Measurements from ENCODE around the gene PELO.
A peak's percentile ranks its signal among the peaks of the same experiment; 100 is the strongest.

Gene PELO

GRCh38 chr5:52805615-52806014, 17.9 kb downstream of the PELO start:
- no peaks in the 10 kb centered on the region for H3K27me3 ChIP-seq (ENCODE audit: control insufficient read depth in 5 of 5, insufficient read depth in 4 of 5, low read length in 5 of 5)
- H3K27ac ChIP-seq (ENCODE audit: low read depth, low read length) = no peak overlapping the region
- H3K36me3 ChIP-seq (ENCODE audit: control insufficient read depth in 5 of 5, insufficient read depth in 5 of 5, low read length in 5 of 5) = peaks cover 0 to 8% (median 7%) of the 10 kb centered on the region in 5 donors
- H3K9ac ChIP-seq (ENCODE audit: low read length in 5 of 5) = no peak overlapping the region
- H3K4me3 ChIP-seq (ENCODE audit: low read depth in 1 of 5, low read length in 5 of 5) = no peak overlapping the region
- H3K4me1 ChIP-seq (ENCODE audit: control insufficient read depth in 5 of 5, insufficient read depth in 5 of 5, low read length in 5 of 5) = peaks cover 5 to 51% (median 45%) of the 10 kb centered on the region in 5 donors
- no peaks in the 10 kb centered on the region for H3K9me3 ChIP-seq (ENCODE audit: control insufficient read depth in 5 of 5, low read length in 5 of 5)

- Histone ChIP-seq H3K27me3 (ENCODE audit: control insufficient read depth in 5 of 5, insufficient read depth in 4 of 5, low read length in 5 of 5) (no peaks in the 10 kb centered on the region), H3K9ac (ENCODE audit: low read length in 5 of 5) (no peak overlapping the region), H3K4me3 (ENCODE audit: low read depth in 1 of 5, low read length in 5 of 5) (no peak overlapping the region), H3K9me3 (ENCODE audit: control insufficient read depth in 5 of 5, low read length in 5 of 5) (no peaks in the 10 kb centered on the region), H3K36me3 (ENCODE audit: control insufficient read depth in 5 of 5, insufficient read depth in 5 of 5, low read length in 5 of 5) (peaks cover 0 to 2% (median 0%) of the 10 kb centered on the region in 5 donors), H3K27ac (ENCODE audit: low read depth, low read length) (no peak overlapping the region), H3K4me1 (ENCODE audit: control insufficient read depth in 5 of 5, insufficient read depth in 5 of 5, low read length in 5 of 5) (peaks cover 2 to 43% (median 31%) of the 10 kb centered on the region in 5 donors)
Observed at GRCh38 chr5:52807037-52807436, 19.3 kb downstream of the PELO start.

- Histone ChIP-seq H3K27me3 (ENCODE audit: control insufficient read depth in 5 of 5, insufficient read depth in 4 of 5, low read length in 5 of 5) (no peaks in the 10 kb centered on the region), H3K9ac (ENCODE audit: low read length in 5 of 5) (no peak overlapping the region), H3K36me3 (ENCODE audit: control insufficient read depth in 5 of 5, insufficient read depth in 5 of 5, low read length in 5 of 5) (no peaks in the 10 kb centered on the region), H3K4me1 (ENCODE audit: control insufficient read depth in 5 of 5, insufficient read depth in 5 of 5, low read length in 5 of 5) (peaks cover 2 to 36% (median 24%) of the 10 kb centered on the region in 5 donors), H3K4me3 (ENCODE audit: low read depth in 1 of 5, low read length in 5 of 5) (no peak overlapping the region), H3K27ac (ENCODE audit: low read depth, low read length) (no peak overlapping the region), H3K9me3 (ENCODE audit: control insufficient read depth in 5 of 5, low read length in 5 of 5) (no peaks in the 10 kb centered on the region)
Observed at GRCh38 chr5:52807723-52808122, 20.0 kb downstream of the PELO start.

GRCh38 chr5:52808316-52808901, 20.7 kb downstream of the PELO start:
- Histone ChIP-seq H3K4me1 (ENCODE audit: control insufficient read depth in 5 of 5, insufficient read depth in 5 of 5, low read length in 5 of 5) (peaks cover 2 to 29% (median 19%) of the 10 kb centered on the region in 5 donors), H3K27ac (ENCODE audit: low read depth, low read length) (no peak overlapping the region), H3K9me3 (ENCODE audit: control insufficient read depth in 5 of 5, low read length in 5 of 5) (no peaks in the 10 kb centered on the region)

GRCh38 chr5:52809884-52810283, 22.2 kb downstream of the PELO start:
- Histone ChIP-seq H3K9me3 (ENCODE audit: control insufficient read depth in 5 of 5, low read length in 5 of 5) (no peaks in the 10 kb centered on the region), H3K4me3 (ENCODE audit: low read depth in 1 of 5, low read length in 5 of 5) (no peak overlapping the region), H3K27me3 (ENCODE audit: control insufficient read depth in 5 of 5, insufficient read depth in 4 of 5, low read length in 5 of 5) (no peaks in the 10 kb centered on the region), H3K4me1 (ENCODE audit: control insufficient read depth in 5 of 5, insufficient read depth in 5 of 5, low read length in 5 of 5) (peaks cover 2 to 19% (median 15%) of the 10 kb centered on the region in 5 donors), H3K27ac (ENCODE audit: low read depth, low read length) (no peak overlapping the region), H3K36me3 (ENCODE audit: control insufficient read depth in 5 of 5, insufficient read depth in 5 of 5, low read length in 5 of 5) (no peaks in the 10 kb centered on the region), H3K9ac (ENCODE audit: low read length in 5 of 5) (no peak overlapping the region)

More at GRCh38 chr5:52808316-52808901, 20.7 kb downstream of the PELO start:
- no peak overlapping the region for H3K4me3 ChIP-seq (ENCODE audit: low read depth in 1 of 5, low read length in 5 of 5)
- H3K9ac ChIP-seq (ENCODE audit: low read length in 5 of 5) = no peak overlapping the region
- no peaks in the 10 kb centered on the region for H3K27me3 ChIP-seq (ENCODE audit: control insufficient read depth in 5 of 5, insufficient read depth in 4 of 5, low read length in 5 of 5)
- H3K36me3 ChIP-seq (ENCODE audit: control insufficient read depth in 5 of 5, insufficient read depth in 5 of 5, low read length in 5 of 5) = no peaks in the 10 kb centered on the region

DNA sequence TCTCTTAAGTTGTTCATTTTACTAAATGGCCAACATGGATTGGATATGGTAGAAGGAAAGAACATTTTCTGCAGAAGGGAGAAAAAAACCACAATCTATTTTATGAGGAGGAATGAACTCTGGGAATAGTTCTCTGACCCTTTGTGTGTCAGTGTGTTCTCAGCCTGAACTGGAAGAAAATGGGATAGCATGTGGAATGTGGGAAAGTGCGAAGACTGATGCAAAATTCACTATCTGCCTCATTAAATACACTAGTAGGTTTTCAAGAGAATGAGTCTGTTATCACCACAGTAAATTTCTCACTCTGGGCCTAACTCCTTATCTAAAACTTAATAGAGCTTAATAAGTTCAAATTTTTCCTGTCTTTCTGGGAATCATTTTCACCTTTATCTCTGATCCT, 22.7 kb downstream of the PELO start:
- peaks cover 2 to 24% (median 11%) of the 10 kb centered on the region in 5 donors for H3K4me1 ChIP-seq (ENCODE audit: control insufficient read depth in 5 of 5, insufficient read depth in 5 of 5, low read length in 5 of 5)
- no peaks in the 10 kb centered on the region for H3K27me3 ChIP-seq (ENCODE audit: control insufficient read depth in 5 of 5, insufficient read depth in 4 of 5, low read length in 5 of 5)
- H3K9me3 ChIP-seq (ENCODE audit: control insufficient read depth in 5 of 5, low read length in 5 of 5) = no peaks in the 10 kb centered on the region
- no peak overlapping the region for H3K4me3 ChIP-seq (ENCODE audit: low read depth in 1 of 5, low read length in 5 of 5)
- no peak overlapping the region for H3K27ac ChIP-seq (ENCODE audit: low read depth, low read length)
- H3K36me3 ChIP-seq (ENCODE audit: control insufficient read depth in 5 of 5, insufficient read depth in 5 of 5, low read length in 5 of 5) = no peaks in the 10 kb centered on the region
- H3K9ac ChIP-seq (ENCODE audit: low read length in 5 of 5) = no peak overlapping the region

DNA sequence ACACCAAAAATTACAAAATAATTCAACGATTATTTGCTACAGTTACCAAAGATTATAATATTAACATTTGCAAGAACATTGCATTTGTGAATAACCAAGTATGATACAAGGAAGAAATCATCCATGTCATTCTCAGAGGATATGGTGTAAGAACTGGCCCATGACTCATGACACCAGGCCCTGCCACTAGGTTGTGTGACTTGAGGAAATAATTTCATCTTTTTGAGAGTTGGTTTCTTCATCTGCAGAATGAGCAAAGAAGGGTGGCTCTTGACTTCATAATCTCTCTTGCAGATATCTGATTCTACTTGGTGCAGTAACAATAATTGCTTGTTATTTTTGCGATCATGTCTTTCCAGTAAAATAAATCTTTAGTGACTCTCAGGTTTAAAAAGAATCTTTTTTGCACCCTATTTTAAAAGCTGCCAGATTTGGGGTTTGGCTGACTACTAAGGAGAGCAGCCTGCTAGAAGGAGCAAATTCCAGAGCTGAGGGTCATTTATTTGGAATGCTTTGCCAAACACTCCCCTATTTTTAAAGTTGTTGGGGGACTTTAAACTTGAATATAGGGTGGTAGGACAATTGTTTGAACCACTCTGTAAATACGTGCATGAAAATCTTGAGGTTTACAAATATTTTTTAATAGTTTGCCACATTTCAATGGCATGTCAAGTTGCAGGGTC, 23.5 kb downstream of the PELO start:
- no peak overlapping the region for H3K9ac ChIP-seq (ENCODE audit: low read length in 5 of 5)
- H3K27me3 ChIP-seq (ENCODE audit: control insufficient read depth in 5 of 5, insufficient read depth in 4 of 5, low read length in 5 of 5) = no peaks in the 10 kb centered on the region
- no peak overlapping the region for H3K27ac ChIP-seq (ENCODE audit: low read depth, low read length)
- no peaks in the 10 kb centered on the region for H3K9me3 ChIP-seq (ENCODE audit: control insufficient read depth in 5 of 5, low read length in 5 of 5)
- H3K36me3 ChIP-seq (ENCODE audit: control insufficient read depth in 5 of 5, insufficient read depth in 5 of 5, low read length in 5 of 5) = no peaks in the 10 kb centered on the region
- no peak overlapping the region for H3K4me3 ChIP-seq (ENCODE audit: low read depth in 1 of 5, low read length in 5 of 5)
- peaks cover 2 to 25% (median 11%) of the 10 kb centered on the region in 5 donors for H3K4me1 ChIP-seq (ENCODE audit: control insufficient read depth in 5 of 5, insufficient read depth in 5 of 5, low read length in 5 of 5)

GRCh38 chr5:52814352-52815148, 26.8 kb downstream of the PELO start:
- Histone ChIP-seq H3K9ac (ENCODE audit: low read length in 5 of 5) (no peak overlapping the region), H3K27me3 (ENCODE audit: control insufficient read depth in 5 of 5, insufficient read depth in 4 of 5, low read length in 5 of 5) (no peaks in the 10 kb centered on the region), H3K9me3 (ENCODE audit: control insufficient read depth in 5 of 5, low read length in 5 of 5) (no peaks in the 10 kb centered on the region), H3K27ac (ENCODE audit: low read depth, low read length) (peak overlapping the region; percentile 49), H3K4me3 (ENCODE audit: low read depth in 1 of 5, low read length in 5 of 5) (no peak overlapping the region), H3K4me1 (ENCODE audit: control insufficient read depth in 5 of 5, insufficient read depth in 5 of 5, low read length in 5 of 5) (peaks cover 2 to 40% (median 8%) of the 10 kb centered on the region in 5 donors), H3K36me3 (ENCODE audit: control insufficient read depth in 5 of 5, insufficient read depth in 5 of 5, low read length in 5 of 5) (no peaks in the 10 kb centered on the region)

DNA sequence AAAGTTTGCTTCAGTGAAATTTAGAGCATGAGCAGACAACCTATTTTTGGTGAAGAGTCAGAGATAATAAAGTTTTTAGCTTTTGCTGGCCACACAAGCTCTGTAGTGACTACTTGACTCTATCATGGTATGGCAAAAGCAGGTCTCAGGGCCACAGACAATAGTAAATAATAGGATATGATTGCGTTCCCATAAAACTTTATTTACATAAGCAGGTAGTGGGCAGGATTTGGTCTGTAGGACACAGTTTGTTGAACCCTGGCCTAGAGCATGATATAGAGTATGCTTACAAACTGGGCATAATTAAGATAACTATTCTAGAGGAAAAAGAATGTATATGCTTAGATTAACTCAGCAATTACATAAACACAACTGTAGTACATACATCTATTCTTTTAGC, 30.1 kb downstream of the PELO start:
- Histone ChIP-seq H3K4me1 (ENCODE audit: control insufficient read depth in 5 of 5, insufficient read depth in 5 of 5, low read length in 5 of 5) (peaks cover 5 to 49% (median 15%) of the 10 kb centered on the region in 5 donors), H3K9me3 (ENCODE audit: control insufficient read depth in 5 of 5, low read length in 5 of 5) (no peaks in the 10 kb centered on the region), H3K36me3 (ENCODE audit: control insufficient read depth in 5 of 5, insufficient read depth in 5 of 5, low read length in 5 of 5) (no peaks in the 10 kb centered on the region), H3K27ac (ENCODE audit: low read depth, low read length) (no peak overlapping the region), H3K27me3 (ENCODE audit: control insufficient read depth in 5 of 5, insufficient read depth in 4 of 5, low read length in 5 of 5) (no peaks in the 10 kb centered on the region), H3K4me3 (ENCODE audit: low read depth in 1 of 5, low read length in 5 of 5) (no peak overlapping the region), H3K9ac (ENCODE audit: low read length in 5 of 5) (no peak overlapping the region)

DNA sequence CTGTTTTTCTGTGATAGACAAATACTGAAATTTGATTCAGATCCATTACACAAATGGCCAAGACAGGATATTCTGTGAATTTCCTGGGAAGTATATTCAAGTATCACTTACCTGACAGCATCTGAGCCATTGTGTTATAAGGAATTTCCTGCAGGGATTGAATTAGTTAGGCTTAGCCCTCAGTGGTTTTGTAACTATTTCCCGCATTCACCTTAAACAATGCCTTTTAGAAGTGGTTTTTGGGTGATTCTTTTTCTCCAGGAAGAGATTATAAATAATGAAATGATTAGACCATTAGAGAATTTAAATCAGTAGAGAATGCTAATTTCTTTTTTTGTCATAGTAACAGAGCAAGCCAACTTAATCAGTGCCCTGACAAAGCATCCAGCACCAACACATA, 30.6 kb downstream of the PELO start:
- no peak overlapping the region for H3K27ac ChIP-seq (ENCODE audit: low read depth, low read length)
- peaks cover 8 to 53% (median 20%) of the 10 kb centered on the region in 5 donors for H3K4me1 ChIP-seq (ENCODE audit: control insufficient read depth in 5 of 5, insufficient read depth in 5 of 5, low read length in 5 of 5)
- H3K36me3 ChIP-seq (ENCODE audit: control insufficient read depth in 5 of 5, insufficient read depth in 5 of 5, low read length in 5 of 5) = no peaks in the 10 kb centered on the region
- H3K9ac ChIP-seq (ENCODE audit: low read length in 5 of 5) = no peak overlapping the region
- no peaks in the 10 kb centered on the region for H3K27me3 ChIP-seq (ENCODE audit: control insufficient read depth in 5 of 5, insufficient read depth in 4 of 5, low read length in 5 of 5)
- H3K9me3 ChIP-seq (ENCODE audit: control insufficient read depth in 5 of 5, low read length in 5 of 5) = no peaks in the 10 kb centered on the region
- H3K4me3 ChIP-seq (ENCODE audit: low read depth in 1 of 5, low read length in 5 of 5) = no peak overlapping the region

Measured in subcutaneous abdominal adipose tissue (tissue), 5 donors.